ENCODE data around the gene CILP2. TPM values are rescaled to one million over a fixed set of nuclear protein-coding genes. Genes with fewer than 3 reads are reported as not detected.

Gene CILP2
- total and polyA plus RNA-seq, 9 of the 15 experiments (the other 6 are each of a cell fraction or from before 2014, with no cell fraction given) = 0.04 to 0.35 (median 0.05) TPM; not detected in 2

- TF ChIP-seq MGA (IDR thresholded peaks at IDR 0.05) (no peak), ZNF282 (CRISPR knock-in tag; IDR thresholded peaks at IDR 0.05) (peak; percentile 9; the same call in 1 of the 2 replicates), ZFX (CRISPR knock-in tag; IDR thresholded peaks at IDR 0.05) (peak; percentile 59), ARID3B (CRISPR knock-in tag; IDR thresholded peaks at IDR 0.05; ENCODE audit: borderline replicate concordance) (no peak), SP1 (CRISPR knock-in tag; IDR thresholded peaks at IDR 0.05) (peak; percentile 36; the same call in 1 of the 2 replicates), DEAF1 (CRISPR knock-in tag; IDR thresholded peaks at IDR 0.05) (peak; percentile 62), CC2D1A (IDR thresholded peaks at IDR 0.05) (peak; percentile 60; the same call in 1 of the 2 replicates), RBM22 (IDR thresholded peaks at IDR 0.05; ENCODE audit: low read depth, low read length, poor library complexity, severe bottlenecking) (peak; percentile 89)
Observed at GRCh38 chr19:19531951-19532805, 5.9 kb upstream of the CILP2 start (continued).

Data from K562 (cell line).